ENCODE measurements around the gene FBXO9. TPM values are rescaled to one million over a fixed set of nuclear protein-coding genes. Genes with fewer than 3 reads are reported as not detected.

The FBXO9 gene
- total RNA-seq, 5 donors from 2014 or later (not counting 1 experiment from before 2014, with no cell fraction given): 78.3 to 106 (median 100) TPM

- Mint-ChIP-seq H3K4me1 (peaks cover 0 to 13% (median 0%) of the 10 kb centered on the region in 3 donors), H3K27me3 (no peaks in the 10 kb centered on the region), H3K4me3 (no peak overlapping the region), H3K36me3 (peaks cover 78% of the 10 kb centered on the region), H3K9me3 (no peaks in the 10 kb centered on the region), H3K27ac (no peak overlapping the region)
- Histone ChIP-seq H3K36me3 (ENCODE audit: control insufficient read depth in 2 of 2, extremely low read depth in 1 of 2, insufficient read depth in 1 of 2, low read length in 1 of 2) (peaks cover 5 to 50% of the 10 kb centered on the region in 2 donors), H3K27me3 (replicated peaks in 1 of 2; ENCODE audit: control insufficient read depth in 2 of 2, extremely low read depth in 1 of 2, insufficient read depth in 2 of 2, low read length in 1 of 2) (no peaks in the 10 kb centered on the region), H3K4me3 (ENCODE audit: control insufficient read depth in 1 of 2, extremely low read depth in 1 of 2, low read length in 1 of 2) (no peak overlapping the region), H3K4me1 (ENCODE audit: control insufficient read depth in 1 of 2, extremely low read depth in 1 of 2, insufficient read depth in 2 of 2, low read length in 2 of 2) (no peaks in the 10 kb centered on the region), H3K9me3 (no peaks in the 10 kb centered on the region), H3K27ac (ENCODE audit: low read length) (no peak overlapping the region)
- ChIA-PET CTCF (no interaction called here), POLR2A (no interaction called here)
- DNase-seq (no peak), ATAC-seq (replicated peaks in 1 of 4) (no peak)
- WGBS (ENCODE audit: insufficient coverage): 89% methylated on average over 2 of the region's 8 CpGs
Observed at GRCh38 chr6:53035549-53036213, 29.5 kb upstream of the FBXO9 start.

DNA sequence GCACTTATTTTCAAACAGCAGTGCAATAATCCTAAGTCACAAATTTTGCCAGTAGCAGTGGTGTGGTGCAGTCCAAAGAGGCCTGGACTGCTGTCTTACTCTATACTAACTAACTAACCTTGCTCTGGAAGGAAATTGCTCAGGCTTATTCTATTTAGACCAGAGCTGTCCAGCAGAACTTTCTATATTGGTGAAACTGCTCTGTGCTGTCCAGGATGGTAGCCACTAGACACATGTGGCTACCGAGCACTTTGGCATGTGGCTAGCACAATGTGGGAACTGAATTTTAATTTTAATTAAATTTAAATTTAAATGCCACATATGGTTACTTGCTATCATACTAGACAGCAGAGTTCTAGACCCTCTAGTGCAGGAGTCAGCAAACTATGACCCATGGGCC, 27.1 kb upstream of the FBXO9 start:
- DNase-seq (no peak), ATAC-seq (replicated peaks in 1 of 4) (no peak)
- H3K27me3 ChIP-seq (replicated peaks in 1 of 2; ENCODE audit: control insufficient read depth in 2 of 2, extremely low read depth in 1 of 2, insufficient read depth in 2 of 2, low read length in 1 of 2): no peaks in the 10 kb centered on the region
- no peaks in the 10 kb centered on the region for H3K9me3 ChIP-seq
- Mint-ChIP-seq H3K4me1 (peaks cover 0 to 13% (median 0%) of the 10 kb centered on the region in 3 donors), H3K27ac (no peak overlapping the region), H3K9me3 (no peaks in the 10 kb centered on the region), H3K4me3 (no peak overlapping the region), H3K27me3 (no peaks in the 10 kb centered on the region), H3K36me3 (peaks cover 72% of the 10 kb centered on the region)
- CTCF ChIA-PET: no interaction called here
- H3K4me3 ChIP-seq (ENCODE audit: control insufficient read depth in 1 of 2, extremely low read depth in 1 of 2, low read length in 1 of 2): no peak overlapping the region
- H3K4me1 ChIP-seq (ENCODE audit: control insufficient read depth in 1 of 2, extremely low read depth in 1 of 2, insufficient read depth in 2 of 2, low read length in 2 of 2): no peaks in the 10 kb centered on the region
- peaks cover 6 to 37% of the 10 kb centered on the region in 2 donors for H3K36me3 ChIP-seq (ENCODE audit: control insufficient read depth in 2 of 2, extremely low read depth in 1 of 2, insufficient read depth in 1 of 2, low read length in 1 of 2)
- WGBS (ENCODE audit: insufficient coverage): no CpG with 5 or more reads among the region's 1 CpG
- no peak overlapping the region for H3K27ac ChIP-seq (ENCODE audit: low read length)
- POLR2A ChIA-PET: no interaction called here

DNA sequence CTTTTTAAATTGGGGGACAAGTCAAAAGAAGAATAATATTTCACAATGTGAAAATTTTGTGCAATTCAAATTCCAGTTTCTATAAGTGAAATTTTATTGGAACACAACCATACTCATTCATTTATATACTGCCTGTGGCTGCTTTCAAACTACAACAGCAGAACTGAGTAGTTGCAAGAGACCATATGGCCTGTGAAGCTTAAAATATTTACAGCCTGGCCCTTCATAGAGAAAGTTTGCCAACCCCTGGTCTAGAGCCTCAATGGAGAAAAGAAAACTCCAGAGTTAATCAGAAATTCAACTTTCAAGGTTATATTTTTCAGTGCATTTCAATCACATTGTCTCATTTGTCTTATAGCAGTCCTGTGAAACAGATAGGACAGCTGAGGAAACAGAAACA, 26.6 kb upstream of the FBXO9 start:
- peaks cover 6 to 34% of the 10 kb centered on the region in 2 donors for H3K36me3 ChIP-seq (ENCODE audit: control insufficient read depth in 2 of 2, extremely low read depth in 1 of 2, insufficient read depth in 1 of 2, low read length in 1 of 2)
- DNase-seq: no peak
- no peaks in the 10 kb centered on the region for H3K9me3 Mint-ChIP-seq
- H3K4me1 ChIP-seq (ENCODE audit: control insufficient read depth in 1 of 2, extremely low read depth in 1 of 2, insufficient read depth in 2 of 2, low read length in 2 of 2): no peaks in the 10 kb centered on the region
- H3K27ac ChIP-seq (ENCODE audit: low read length): no peak overlapping the region
- ATAC-seq (replicated peaks in 1 of 4): no peak
- POLR2A ChIA-PET: no interaction called here
- no peak overlapping the region for H3K4me3 ChIP-seq (ENCODE audit: control insufficient read depth in 1 of 2, extremely low read depth in 1 of 2, low read length in 1 of 2)
- peaks cover 68% of the 10 kb centered on the region for H3K36me3 Mint-ChIP-seq
- H3K27ac Mint-ChIP-seq: no peak overlapping the region
- CTCF ChIA-PET: no interaction called here
- no peaks in the 10 kb centered on the region for H3K27me3 Mint-ChIP-seq
- H3K27me3 ChIP-seq (replicated peaks in 1 of 2; ENCODE audit: control insufficient read depth in 2 of 2, extremely low read depth in 1 of 2, insufficient read depth in 2 of 2, low read length in 1 of 2): no peaks in the 10 kb centered on the region
- no peak overlapping the region for H3K4me3 Mint-ChIP-seq
- peaks cover 0 to 13% (median under 1%) of the 10 kb centered on the region in 3 donors for H3K4me1 Mint-ChIP-seq
- H3K9me3 ChIP-seq: no peaks in the 10 kb centered on the region

DNA sequence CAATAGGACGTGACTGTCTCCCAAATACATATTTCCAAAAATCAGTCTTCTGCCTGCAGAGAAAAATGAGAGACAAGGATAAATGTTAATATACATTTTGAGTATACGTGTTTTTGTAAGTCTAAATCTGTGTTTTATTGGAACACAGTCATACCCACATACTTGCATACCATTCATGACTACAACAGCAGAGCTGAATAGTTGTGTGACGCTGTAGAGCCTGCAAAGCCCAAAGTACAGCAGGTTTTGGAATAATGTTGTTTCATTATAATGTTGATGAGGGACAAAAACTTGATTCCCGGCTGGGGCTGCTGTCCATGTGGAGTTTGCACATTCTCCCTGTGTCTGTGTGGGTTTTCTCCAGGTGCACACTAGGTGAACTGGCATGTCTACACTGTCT, 23.8 kb upstream of the FBXO9 start:
- H3K27me3 ChIP-seq (replicated peaks in 1 of 2; ENCODE audit: control insufficient read depth in 2 of 2, extremely low read depth in 1 of 2, insufficient read depth in 2 of 2, low read length in 1 of 2): no peaks in the 10 kb centered on the region
- Mint-ChIP-seq H3K27ac (no peak overlapping the region), H3K27me3 (no peaks in the 10 kb centered on the region), H3K4me1 (peaks cover 0 to 23% (median 5%) of the 10 kb centered on the region in 3 donors), H3K9me3 (no peaks in the 10 kb centered on the region), H3K36me3 (peaks cover 44% of the 10 kb centered on the region), H3K4me3 (no peak overlapping the region)
- H3K4me1 ChIP-seq (ENCODE audit: control insufficient read depth in 1 of 2, extremely low read depth in 1 of 2, insufficient read depth in 2 of 2, low read length in 2 of 2): no peaks in the 10 kb centered on the region
- no peak for ATAC-seq (replicated peaks in 1 of 4)
- no peak overlapping the region for H3K27ac ChIP-seq (ENCODE audit: low read length)
- POLR2A ChIA-PET: no interaction called here
- CTCF ChIA-PET: no interaction called here
- no peak overlapping the region for H3K4me3 ChIP-seq (ENCODE audit: control insufficient read depth in 1 of 2, extremely low read depth in 1 of 2, low read length in 1 of 2)
- peaks cover 6 to 23% of the 10 kb centered on the region in 2 donors for H3K36me3 ChIP-seq (ENCODE audit: control insufficient read depth in 2 of 2, extremely low read depth in 1 of 2, insufficient read depth in 1 of 2, low read length in 1 of 2)
- H3K9me3 ChIP-seq: no peaks in the 10 kb centered on the region
- WGBS (ENCODE audit: insufficient coverage): 92% methylated on average over 1 of the region's 4 CpGs
- no peak for DNase-seq

DNA sequence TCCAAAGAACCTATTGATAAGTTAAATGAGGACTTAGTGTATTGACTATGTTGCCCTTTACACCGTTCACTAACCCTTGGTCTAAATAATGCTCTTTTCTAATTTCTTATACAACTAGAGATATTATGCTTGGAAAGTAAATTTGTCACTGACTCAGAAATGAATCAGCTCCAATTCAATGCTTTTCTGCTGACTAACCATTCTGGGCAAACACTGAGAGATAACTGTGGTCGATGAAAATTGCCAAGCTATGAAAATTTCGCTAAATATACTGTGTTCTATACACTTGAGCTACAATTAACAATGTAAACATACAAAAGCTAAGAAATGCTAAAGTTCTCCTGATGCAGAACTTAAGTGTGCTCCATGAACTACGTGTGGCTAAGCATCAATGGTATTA, 23.1 kb upstream of the FBXO9 start:
- Mint-ChIP-seq H3K4me1 (peaks cover 2 to 23% (median 5%) of the 10 kb centered on the region in 3 donors), H3K27ac (no peak overlapping the region), H3K9me3 (no peaks in the 10 kb centered on the region), H3K27me3 (no peaks in the 10 kb centered on the region), H3K4me3 (no peak overlapping the region), H3K36me3 (peaks cover 40% of the 10 kb centered on the region)
- H3K27me3 ChIP-seq (replicated peaks in 1 of 2; ENCODE audit: control insufficient read depth in 2 of 2, extremely low read depth in 1 of 2, insufficient read depth in 2 of 2, low read length in 1 of 2): no peaks in the 10 kb centered on the region
- H3K9me3 ChIP-seq: no peaks in the 10 kb centered on the region
- peaks cover 6 to 21% of the 10 kb centered on the region in 2 donors for H3K36me3 ChIP-seq (ENCODE audit: control insufficient read depth in 2 of 2, extremely low read depth in 1 of 2, insufficient read depth in 1 of 2, low read length in 1 of 2)
- H3K4me3 ChIP-seq (ENCODE audit: control insufficient read depth in 1 of 2, extremely low read depth in 1 of 2, low read length in 1 of 2): no peak overlapping the region
- DNase-seq (no peak), ATAC-seq (replicated peaks in 1 of 4) (no peak)
- H3K27ac ChIP-seq (ENCODE audit: low read length): no peak overlapping the region
- no CpG with 5 or more reads among the region's 4 CpGs for whole genome bisulfite sequencing (ENCODE audit: insufficient coverage)
- H3K4me1 ChIP-seq (ENCODE audit: control insufficient read depth in 1 of 2, extremely low read depth in 1 of 2, insufficient read depth in 2 of 2, low read length in 2 of 2): no peaks in the 10 kb centered on the region
- POLR2A ChIA-PET: interaction anchor here in 1 of 2 donors (0.5 kb wide), 1 partner anchor 14 kb away, joined by 3 read pairs; no protein-coding TSS in a partner anchor
- CTCF ChIA-PET: interaction anchor here in 1 of 2 donors (0.6 kb wide), 1 partner anchor 38 kb away, joined by 3 read pairs; no protein-coding TSS in a partner anchor

DNA sequence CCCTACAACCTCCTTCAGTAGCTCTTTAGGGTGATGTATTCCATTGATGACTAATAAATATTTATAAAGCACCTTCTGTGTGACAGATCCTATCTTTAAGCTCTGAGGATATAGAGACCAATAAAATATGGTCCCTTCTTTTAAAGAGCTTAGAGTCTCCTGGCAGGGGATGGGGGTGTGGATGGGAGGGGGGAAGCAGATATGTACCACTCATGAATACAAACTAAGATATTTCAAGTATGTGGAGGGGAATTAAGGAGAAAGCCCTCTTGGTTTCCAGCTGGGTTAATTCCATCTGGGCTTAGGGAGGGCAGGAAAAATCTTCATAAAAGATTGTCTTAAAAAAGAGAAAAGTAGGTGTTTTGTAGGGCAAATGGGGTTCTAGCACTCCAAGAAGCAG, 21.6 kb upstream of the FBXO9 start:
- no peak for ATAC-seq (replicated peaks in 1 of 4)
- Histone ChIP-seq H3K9me3 (no peaks in the 10 kb centered on the region), H3K4me1 (ENCODE audit: control insufficient read depth in 1 of 2, extremely low read depth in 1 of 2, insufficient read depth in 2 of 2, low read length in 2 of 2) (peaks cover 4 to 7% of the 10 kb centered on the region in 2 experiments), H3K27ac (ENCODE audit: low read length) (no peak overlapping the region), H3K27me3 (replicated peaks in 1 of 2; ENCODE audit: control insufficient read depth in 2 of 2, extremely low read depth in 1 of 2, insufficient read depth in 2 of 2, low read length in 1 of 2) (no peaks in the 10 kb centered on the region), H3K4me3 (ENCODE audit: control insufficient read depth in 1 of 2, extremely low read depth in 1 of 2, low read length in 1 of 2) (no peak overlapping the region), H3K36me3 (ENCODE audit: control insufficient read depth in 2 of 2, extremely low read depth in 1 of 2, insufficient read depth in 1 of 2, low read length in 1 of 2) (peaks cover 4 to 21% of the 10 kb centered on the region in 2 donors)
- ChIA-PET CTCF (interaction anchor here (0.7 kb wide), 3 partner anchors 58 to 521 kb away, joined by 3 read pairs; no protein-coding TSS in a partner anchor), POLR2A (no interaction called here)
- H3K36me3 Mint-ChIP-seq: peaks cover 32% of the 10 kb centered on the region
- DNase-seq: no peak
- H3K27me3 Mint-ChIP-seq: no peaks in the 10 kb centered on the region
- no peak overlapping the region for H3K4me3 Mint-ChIP-seq
- H3K4me1 Mint-ChIP-seq: peaks cover 14 to 35% (median 17%) of the 10 kb centered on the region in 3 donors
- H3K27ac Mint-ChIP-seq: no peak overlapping the region
- no peaks in the 10 kb centered on the region for H3K9me3 Mint-ChIP-seq

Measured in T-cell (primary cell).